ENCODE data around the gene DHRS3. TPM values are rescaled to one million over a fixed set of nuclear protein-coding genes. Genes with fewer than 3 reads are reported as not detected.

DHRS3 gene
- polyA plus RNA-seq, 5 donors = 31.0 to 49.4 (median 43.0) TPM

DNA sequence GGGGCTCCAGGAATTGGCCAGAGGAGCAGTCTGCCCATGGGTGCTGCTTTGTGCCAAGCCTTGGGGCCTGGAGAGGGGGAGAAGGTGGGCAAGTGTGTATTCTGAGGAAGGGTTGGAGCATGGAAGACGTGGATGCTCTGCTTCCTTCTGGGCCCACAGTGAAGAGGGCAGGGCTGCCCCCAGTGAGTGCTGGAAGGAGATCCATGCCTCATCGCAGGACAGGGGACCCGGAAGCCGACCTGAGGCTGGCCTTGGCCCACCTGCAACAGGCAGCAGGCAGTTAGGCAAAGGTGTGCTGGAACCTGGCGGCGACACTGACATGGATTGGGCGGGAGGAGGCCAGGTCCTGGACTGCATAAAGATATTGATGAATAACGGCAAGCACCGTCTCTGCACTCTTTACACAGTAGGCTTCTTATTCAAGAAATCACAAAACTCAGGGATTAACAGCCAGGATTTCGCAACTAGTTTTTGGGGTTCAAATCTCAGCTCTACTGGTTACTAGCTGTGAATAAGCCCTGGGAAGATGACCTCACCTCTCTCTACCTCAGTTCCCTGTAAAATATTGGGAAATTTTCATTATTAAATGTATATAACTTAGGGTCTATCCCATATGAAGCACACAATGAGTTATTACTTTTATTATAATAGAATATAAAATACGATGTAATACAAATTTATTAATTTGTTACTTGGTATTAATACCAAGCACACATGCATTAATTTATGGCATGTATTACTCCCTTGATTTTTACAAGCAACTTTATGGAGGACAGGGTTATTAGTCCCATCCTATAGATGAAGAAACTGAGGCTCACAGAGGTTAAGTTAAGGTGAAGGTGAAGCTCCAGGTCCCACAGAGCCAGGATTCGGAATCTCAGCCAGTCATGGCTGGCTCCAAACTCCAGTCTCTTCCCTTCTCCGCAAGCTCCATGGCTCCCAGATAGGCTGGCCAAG is 62.3 kb downstream of the DHRS3 start:
- no peak for DNase-seq

DNA sequence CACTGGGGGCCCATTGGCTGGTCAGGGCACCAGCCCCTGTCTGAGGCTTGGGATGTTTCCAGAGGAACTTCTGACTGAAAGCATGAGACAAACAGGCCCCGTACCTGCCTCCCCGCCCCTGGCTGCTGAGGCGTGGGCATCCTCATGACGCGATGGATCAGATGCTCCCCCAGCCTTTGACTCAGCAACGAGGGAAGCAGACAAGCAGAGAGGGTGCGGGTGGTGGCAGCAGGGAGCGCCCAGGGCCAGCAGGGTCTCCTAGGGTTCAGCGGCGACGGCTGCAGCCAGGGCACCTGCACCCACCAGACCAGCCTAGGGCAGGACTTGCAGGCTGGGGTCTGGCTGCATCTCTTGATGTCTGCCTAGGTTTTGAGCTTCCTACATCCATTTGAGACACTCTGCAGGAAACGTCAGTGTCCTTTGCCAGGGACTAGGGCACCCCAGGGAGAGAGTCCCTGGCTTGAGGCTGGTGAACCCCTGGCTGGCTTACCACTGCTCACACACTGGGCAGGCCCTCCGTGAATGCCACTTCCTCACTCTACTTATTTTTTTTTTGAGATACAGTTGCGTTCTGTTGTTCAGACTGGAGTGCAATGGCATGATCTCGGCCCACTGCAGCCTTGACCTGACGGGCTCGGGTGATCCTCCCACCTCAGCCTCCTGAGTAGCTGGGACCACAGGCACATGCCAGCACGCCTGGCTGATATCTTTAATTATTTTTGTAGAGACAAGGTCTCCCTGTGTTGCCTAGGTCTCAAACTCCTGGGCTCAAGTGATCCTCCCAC is 63.3 kb downstream of the DHRS3 start:
- DNase-seq = no peak

DNA sequence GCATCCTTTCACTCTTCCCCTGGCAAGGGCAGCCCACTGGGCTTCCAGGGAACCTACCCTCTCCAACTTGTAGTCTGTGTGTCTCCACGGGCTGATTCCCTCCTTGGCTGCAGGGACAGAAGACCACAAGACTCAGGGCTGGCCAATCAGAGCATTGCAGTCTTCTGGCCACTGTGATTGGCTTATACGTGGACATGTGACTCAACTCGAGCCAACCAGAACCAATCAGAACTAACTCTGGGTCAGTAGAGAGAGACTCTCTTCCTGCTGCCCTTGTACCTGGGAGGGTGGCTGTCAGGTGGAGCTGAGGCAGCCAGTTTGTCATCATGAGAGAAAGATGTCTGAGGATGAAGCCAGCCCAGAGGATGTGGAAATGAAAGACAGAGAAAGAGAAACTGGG is 64.0 kb downstream of the DHRS3 start:
- no peak for DNase-seq

DNA sequence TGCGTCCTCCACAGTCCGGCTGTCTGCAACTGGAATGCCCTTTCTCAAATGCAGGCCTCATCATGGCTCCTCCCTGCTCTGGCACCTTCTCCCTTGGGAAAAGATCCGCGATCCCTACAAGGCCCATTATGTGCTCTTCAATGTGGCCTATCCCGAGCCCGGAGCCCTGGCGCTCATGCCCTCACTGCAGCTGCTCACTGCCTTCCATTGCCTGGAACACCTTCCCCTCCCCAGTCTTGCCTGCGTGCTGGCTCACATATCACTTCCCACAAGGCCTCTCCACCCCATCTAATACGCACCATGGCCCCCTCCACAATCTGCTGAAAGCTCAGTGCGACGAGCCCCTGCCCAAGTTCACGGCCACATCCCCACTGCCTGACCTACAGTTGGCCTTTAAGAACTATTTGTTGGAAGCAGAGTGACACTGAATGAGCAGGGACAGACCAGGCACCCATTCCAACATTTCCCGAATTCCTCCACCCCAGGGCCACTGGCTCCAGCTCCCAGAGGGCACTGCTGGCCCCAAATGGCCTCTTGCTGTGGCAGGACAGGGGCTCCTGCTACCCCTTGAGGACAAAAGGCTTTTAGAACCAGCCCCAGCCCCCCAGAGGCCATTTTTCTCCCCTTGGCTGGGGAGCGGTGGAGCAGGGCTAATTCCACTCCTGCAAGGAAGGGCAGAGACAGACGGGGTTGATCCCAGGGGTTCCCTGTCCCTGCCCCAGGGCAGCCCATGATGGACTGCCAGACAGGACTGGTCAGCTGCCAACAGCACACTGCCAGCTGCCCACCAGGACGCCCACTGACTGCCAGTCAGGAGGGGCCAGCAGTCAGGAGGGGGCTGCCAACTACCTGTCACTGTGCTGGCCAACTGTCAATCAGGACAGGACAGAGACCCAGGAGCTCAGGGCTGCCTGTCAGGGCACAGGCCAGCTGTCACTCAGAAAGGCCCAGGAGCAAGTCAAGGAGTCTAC is 64.8 kb downstream of the DHRS3 start:
- no peak for DNase-seq

DNA sequence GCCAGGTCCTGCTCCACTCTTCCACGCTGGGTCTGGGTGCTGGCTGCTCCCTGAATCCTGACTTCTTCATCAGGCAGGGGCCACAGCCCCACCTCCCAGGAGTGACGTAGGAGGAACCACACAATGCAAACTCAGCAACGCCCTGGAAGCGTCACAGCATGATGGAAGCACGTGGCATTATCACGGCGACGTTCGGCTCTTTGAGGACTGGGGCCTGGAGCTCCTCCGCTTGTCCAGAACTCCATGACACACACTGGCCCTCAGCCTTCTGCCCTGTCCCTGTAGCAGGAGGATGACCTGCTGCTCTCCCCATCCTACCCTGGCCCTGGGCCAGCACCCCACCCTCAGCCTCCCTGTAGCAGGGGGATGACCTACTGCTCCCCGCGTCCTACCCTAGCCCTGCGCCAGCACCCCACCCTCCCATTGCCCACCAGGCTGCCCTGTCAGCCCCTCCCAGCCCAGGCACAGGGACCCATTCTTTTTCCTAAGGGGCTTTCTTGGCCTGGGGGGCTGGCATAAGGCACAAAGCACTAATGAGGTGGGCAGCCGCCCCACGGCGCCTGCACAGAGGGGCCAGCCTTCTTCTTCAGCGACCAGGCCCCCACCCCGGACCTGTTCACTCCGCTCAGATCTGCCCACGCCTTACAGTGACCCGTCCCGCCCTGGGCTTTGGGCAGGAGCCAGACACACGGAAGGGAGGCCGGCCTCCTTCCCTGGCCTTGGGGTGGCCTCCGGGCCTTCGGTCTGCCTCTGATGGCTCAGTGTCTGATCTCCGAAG is 65.7 kb downstream of the DHRS3 start:
- DNase-seq = no peak

DNA sequence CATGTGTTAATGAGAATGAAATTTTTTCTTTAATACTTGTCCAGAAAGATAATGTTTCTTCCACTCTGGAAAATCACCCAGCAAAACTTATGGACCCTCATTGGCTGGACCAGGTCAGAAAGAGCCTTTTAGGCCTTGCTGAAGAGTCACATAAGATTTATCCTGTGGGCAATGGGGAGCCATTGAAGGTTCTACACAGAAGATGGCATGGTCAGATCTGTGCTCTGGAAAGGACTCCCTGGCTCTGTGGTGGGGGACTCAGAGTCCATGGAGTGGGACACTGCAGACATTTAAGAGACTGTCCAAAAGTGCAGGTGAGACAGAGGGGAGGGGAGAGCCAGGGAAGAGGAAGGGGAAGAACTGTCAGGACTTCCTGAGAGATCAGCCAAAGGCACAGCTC is 66.4 kb downstream of the DHRS3 start:
- no peak for DNase-seq

DNA sequence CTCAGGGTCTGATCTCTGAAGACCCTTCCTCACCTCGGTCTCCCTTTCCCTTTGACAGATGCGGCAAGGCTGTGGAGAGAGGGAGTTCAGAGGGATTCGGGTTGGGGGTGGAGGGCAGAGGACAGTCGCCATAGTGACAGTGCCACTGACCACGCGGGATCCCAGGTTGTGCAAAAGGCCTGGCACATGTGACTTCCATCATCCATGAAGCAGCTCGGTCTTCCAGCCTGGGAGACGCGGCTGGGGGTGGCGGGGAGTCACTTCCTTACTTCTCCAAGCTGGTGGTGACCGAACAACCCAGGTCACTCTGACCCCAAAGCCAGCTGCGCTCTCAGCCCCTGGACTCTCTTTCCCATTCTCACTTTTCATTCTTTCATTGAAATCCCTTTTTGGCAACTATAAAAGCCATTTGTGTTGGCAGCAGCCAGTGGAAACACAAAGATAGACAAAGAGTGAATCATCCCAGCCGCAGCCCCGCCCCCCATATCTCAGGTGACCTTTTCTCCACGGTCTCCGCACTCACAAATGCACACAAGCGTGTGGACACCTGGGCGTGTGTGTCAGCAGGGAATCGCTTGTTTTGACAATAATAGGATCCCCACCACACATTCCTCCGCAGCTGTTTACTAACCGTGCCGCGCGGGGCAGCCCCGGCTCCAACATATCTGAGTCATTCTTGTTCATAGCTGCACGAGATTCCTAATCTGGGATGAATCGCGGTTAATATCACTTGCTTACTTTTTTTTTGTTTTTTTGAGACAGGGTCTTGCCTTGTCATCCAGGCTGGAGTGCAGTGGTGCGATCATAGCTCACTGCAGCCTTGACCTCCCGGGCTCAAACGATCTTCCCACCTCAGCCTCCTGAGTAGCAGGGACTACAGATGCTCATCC is 68.3 kb downstream of the DHRS3 start:
- no peak for DNase-seq

DNA sequence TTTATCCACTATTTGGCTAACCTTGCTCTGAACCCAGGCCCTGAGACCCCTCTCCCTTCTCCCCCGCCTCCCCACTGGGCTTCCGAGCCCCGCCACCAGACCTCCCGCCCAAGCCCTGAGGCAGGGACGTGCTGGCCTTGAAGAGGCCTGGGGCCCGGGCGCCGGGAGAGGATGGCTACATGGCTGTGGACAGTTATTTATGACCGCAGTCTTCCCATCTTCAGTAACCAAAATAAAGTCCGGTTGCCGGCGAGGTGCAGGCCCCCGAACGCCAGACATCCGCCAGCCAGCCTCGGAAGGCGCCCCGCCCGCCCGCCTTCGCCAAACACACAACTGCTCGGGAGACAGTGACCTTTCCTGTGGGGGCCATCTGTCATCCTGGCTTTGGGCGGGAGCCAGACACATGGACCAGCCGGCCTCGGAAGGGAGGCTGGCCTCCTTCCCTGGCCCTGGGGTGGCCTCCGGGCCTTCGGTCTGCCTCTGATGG is 69.0 kb downstream of the DHRS3 start:
- no peak for DNase-seq

DNA sequence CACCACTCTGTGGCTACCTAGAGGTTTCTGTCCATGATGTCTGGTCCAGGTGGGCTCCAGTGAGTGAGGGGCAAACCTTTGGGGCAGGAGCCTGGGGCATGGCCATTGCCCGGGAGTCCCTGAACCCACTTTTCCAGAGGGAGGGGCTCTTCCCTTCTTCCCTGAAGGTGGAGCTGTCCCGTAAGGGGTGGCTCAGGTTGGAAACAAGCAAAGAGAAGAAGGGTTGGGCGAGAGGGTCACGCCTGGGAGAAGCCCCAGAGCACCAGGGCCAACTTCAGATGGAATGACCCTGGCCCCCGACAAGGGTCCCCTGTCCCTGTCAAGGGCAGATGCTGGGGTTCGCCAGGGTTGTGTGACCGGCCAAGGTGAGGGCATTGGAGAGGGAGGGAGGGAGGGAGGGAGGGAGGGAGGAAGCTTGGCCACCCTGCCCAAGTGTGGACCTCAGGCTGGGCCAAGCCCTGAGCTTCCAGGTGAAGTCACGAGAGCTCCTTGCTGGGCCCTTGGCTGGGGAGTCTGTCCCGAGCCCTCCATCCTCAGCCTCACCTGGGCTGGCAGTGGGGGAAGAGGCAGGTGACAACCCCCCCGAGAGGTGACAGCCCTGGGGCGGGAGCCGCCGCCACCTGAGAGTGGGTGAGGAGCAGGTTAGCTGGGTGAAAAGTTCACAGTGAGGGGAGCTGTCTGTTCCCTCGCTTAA is 69.6 kb downstream of the DHRS3 start:
- no peak for DNase-seq

DNA sequence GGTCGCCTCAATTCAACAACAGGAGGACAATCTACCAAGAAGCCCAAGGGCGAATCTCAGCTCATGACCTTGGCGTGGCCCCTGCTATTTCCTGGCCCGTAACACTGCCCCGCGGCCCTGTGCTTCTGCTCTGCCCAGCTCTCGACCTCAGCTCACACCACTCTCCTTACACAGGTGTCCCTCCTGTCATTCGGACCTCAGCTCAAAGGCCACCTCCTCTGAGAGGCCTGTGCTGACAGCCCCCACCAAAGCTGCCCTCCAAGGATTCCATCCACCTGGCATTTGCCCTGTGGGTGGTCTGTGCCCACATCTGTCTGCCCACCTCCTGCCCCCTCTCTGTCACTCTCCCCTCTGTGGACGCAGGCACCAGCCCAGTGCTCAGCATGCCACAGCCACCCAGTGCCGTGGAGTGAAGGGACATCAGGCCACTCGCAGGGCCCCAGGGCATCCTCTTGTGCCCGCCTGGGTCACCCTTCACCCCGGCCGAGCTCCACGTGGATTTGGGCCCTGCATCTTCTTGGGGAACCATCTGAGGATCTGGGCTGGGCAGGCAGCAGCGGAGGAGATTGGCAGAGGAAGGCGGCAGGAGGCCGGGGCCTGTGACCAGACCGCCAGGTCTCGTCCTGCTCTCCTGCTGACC is 70.3 kb downstream of the DHRS3 start:
- no peak for DNase-seq

DNA sequence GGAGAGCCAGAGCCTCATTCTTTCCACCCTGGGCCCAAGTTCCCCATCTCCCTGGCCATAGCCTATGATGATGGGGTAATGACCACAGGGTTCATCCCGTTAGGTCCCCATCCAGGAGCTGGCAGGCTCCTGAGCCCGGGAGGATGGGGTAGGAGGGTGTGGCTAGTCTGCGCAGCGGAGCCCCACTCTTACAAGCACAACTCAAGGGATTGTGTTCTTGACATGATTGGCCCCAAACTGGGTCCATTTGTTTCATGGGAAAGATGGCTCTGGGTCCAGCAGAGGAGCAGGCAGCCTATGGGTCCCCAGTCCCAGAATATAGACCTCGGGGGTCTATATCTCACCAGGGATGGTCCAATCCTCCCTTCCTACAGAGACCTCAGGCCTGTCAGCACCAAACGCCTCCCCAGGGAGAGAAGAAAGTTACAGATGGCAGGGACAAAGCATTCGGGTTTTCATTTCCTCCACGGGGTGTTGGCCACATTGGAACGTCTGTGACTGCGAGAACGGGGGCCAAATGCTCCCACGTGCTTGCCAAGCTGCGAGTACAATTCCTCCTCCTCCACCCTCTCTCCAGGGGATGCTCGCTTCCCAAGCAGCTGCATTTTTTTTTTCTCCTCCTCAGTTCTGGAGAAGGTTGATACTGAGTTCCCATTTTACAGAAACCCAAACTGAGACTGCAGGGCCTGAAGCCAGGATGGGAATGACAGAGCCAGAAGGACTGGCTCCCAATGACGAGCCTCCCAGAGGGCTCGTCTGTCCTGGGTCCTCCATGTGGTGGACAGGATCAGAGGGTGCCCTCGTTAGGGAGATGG is 71.0 kb downstream of the DHRS3 start:
- DNase-seq = no peak

DNA sequence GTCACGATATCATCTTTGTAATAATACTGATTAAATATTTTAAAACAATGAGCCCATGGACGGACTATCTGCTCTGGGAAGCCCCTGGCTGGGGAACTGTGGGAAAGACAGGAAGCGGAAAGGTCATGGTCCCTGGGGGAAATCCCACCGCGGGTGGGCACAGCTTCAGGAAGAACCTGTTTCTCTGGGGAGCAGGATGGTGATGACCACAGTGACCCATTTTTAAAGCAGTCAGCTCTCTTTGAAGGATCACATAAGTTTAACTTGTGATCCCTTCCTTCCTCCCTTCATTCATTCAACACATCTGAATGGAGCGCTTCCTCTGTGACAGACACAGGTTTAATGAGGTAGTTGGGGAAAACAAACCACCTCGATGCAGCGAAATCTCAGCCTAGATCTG is 73.0 kb downstream of the DHRS3 start:
- no peak for DNase-seq

DNA sequence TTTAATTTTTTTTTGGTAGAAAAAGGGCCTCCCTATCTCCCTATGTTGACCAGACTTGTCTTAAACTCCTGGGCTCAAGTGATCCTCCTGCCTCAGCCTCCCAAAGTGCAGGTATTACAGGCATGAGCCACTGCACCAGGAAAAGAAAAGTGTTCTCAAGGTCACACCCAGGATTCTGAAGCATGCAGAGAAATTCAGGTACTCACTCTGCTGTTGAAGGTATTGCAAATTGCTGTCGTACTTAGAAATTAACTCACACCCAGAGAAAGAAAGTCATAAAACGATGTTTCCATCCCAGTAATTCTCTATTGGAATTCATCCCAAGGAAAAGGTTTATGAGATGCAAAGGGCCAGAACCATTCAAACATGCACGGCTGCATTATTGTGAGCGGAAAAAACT is 73.7 kb downstream of the DHRS3 start:
- no peak for DNase-seq

DNA sequence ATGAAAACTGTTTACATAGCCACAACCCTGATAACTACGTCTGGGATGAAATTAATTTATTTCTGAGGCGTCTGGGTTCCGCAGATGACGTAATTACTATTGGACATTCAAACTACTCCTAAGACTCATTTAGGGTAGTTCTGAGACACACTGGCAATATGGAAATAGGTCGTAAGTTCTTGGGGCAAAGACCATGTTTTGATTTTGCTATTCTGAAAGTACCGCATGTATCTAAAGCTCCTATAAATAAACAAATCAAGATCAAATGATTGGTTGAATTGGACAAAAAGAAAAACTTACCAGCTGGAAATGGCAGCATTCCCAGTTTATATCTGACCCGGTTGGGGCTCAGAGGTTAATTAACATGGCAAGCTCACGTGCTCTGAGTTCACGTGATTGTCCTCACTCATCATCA is 74.3 kb downstream of the DHRS3 start:
- no peak for DNase-seq

DNA sequence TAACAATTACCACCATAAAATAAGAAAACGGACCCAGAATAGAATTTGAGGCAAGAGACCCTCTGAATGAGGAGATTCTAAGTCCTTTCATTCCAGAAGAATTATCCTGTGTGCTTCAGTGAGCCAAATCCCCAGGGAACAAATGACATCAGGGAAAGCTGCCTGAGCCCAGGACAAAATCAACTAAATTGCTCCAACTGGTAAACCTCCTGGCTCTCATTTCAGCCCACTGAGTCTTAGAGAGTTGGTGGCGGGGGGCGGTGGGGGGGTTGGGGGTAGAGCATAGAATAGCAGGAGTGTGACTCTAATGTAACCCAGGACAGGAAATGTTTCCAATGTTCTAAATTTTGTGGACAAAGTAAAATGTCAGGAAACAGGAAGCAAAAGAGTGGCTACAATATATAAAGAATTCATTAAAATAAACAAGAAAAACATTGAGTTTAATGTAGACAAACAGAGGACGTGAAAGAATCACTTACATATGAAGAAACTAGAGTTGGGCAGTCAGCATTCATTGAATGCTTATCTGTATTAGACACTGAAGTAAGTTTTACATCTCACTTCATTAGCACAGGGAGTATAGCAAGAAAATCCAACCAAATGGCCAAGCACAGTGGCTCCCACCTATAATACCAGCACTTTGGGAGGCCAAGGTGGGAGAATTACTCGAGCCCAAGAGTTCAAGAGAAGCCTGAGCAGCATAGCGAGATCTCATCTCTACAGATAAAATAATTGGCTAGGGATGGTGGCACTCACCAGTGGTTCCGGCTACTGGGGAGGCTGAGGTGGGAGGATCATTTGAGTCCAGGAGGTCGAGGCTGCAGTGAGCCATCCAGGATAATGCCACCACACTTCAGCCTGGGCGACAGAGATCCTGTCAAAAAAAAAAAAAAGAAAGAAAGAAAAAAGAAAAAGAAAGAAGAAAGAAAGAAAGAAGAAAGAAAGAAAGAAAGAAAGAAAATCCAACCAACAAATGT is 75.1 kb downstream of the DHRS3 start:
- no peak for DNase-seq

DNA sequence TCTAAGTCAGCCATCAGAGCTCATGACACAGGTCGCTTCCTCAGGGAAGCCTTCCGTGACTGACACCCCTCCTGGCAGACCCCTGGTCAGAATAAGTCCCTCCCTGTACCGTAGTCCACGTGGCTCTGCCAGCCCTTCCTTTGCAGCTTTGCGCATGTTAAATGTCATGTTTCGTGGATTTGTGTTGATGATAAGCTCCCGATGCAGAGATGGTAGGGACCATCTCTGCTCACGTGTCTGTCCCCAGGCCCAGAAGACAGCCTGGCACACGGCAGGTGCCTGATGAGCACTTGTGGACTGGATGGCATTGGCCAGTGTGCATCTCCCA is 75.9 kb downstream of the DHRS3 start:
- no peak for DNase-seq

Measured in right lung (tissue), 5 donors.